Raji (cell line): Measurements from ENCODE around the gene EIF4EBP2.

ENCODE experiments used
- POLR2A ChIP-seq: IDR thresholded peaks from 2 replicates; pipeline ENCODE4 v1.6.1; 2011; ENCODE audit warnings: low read depth, low read length, control low read depth; ENCODE audit not compliant: insufficient read depth

Gene EIF4EBP2

GRCh38 chr10:70369498-70370018, 34.4 kb upstream of the EIF4EBP2 start:
- TF ChIP-seq POLR2A: no peak

DNA sequence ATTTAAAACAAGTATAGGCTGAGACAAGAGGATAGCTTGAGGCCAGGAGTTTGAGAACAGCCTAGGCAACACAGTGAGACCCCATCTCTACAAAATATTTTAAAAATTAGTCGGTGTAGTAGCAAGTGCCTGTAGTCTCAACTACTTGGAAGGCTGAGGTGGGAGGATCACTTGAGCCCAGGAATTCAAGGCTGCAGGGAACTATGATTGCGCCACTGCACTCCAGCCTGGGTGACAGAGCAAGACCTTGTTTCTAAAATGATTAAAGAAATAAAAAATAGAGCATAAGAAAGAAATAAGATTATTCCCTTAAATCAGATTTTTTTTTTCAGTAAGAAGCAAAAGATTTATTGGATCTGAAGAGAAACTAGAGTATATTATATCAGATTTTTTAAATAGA, 33.2 kb upstream of the EIF4EBP2 start:
- TF ChIP-seq POLR2A: no peak

- no peak for TF ChIP-seq POLR2A
These were observed 32.1 kb upstream of the EIF4EBP2 start for GRCh38 chr10:70371846-70372245.

DNA sequence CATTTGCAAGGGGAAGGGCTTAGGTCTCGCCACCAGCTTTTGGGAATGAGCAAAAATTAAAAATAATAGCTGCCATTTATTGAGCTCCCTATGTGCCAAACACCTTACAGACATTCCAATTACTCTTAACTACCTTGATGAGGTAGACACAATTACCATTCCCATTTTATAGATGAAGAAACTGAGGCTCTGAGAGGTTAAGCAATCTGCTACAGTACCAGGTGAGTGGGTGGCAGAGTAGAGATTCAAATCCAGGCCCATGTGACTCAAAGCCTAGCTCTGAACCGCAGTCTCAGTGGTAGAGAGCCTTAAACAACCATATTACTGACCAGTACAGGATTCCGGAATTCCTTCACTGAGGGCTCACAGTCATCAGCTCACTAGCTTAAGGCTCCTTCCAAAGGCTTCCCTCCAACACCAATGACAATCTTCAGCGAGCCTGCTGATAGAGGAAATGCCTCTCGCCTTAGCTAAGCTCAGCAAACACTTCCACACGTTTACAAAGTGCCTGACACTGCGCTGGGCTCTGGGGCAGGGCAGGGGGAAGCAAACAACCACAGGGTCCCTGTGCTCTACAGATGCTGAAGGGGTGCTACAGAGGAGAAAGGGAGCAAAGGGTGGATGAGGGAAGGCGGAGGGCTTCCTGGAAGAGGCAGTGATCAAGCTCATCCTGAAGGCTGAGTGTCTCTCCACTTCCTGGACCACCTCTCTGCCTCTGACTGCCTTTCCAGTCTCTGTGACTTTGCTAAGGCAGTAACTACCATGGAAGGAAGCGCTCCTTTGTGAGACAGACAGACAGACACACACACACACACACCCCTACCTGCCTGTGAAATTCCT, 28.9 kb upstream of the EIF4EBP2 start:
- TF ChIP-seq POLR2A: no peak

DNA sequence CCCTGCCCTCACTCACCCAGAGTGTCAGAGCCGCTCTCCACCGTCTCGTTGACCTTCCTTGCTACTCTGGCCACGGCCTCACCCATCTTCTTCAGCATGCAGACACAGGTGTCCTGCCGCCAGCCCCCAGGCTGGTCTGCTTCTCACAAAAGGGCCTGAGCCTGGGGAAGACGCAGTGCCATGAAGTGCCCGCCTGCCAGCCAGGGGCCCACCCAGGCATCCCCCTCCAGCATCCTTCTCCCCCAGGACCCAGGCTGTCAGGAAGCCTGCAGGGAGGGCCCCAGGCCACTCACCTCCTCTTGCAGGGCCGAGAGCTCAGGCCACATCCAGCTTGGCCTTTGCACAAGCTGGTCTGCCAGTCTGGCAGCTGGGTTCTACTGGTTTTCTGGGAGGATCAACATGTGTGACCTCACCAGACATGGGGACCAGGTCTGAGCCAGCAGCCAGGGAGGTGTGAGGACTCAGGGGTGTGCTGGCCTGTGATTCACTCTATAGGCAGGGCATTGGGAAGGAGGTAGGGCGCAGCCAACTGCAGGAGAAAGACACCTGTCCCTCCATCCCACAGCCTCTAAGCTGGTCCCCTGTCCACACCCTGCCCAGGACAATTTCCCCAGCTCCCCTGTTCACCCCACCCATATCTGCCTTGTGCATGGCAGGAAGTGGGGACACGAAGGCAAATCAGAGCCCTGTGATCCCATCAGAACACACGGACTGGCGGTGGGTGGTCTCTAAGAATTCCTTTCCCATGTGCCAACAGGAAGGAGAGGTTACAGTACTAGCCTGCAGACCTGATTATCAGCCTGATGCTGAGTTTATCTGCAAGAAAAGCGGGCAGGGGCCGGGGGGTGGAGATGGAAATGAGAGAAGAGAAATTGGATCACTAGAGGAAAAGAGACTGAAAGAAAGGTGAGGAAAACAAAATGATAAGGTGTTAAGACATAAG, 27.2 kb upstream of the EIF4EBP2 start:
- no peak for TF ChIP-seq POLR2A

DNA sequence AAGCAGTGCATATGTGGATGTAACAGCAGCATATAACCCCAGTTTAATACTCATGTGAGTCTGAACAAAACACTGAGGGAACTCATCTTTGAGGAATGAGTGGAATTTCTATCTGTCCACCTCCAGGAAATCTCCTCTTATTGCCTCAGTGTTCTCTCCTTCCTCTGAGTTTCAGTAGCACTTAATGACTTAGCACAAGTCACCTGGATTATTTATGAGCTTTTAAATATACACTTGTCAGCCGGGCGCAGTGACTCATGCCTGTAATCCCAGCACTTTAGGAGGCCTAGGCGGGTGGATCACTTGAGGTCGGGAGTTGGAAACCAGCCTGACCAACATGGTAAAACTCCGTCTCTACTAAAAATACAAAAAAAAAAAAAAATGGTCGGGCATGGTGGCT, 25.8 kb upstream of the EIF4EBP2 start:
- no peak for TF ChIP-seq POLR2A

- no peak for TF ChIP-seq POLR2A
These were observed 24.3 kb upstream of the EIF4EBP2 start for GRCh38 chr10:70379581-70380176.

GRCh38 chr10:70380350-70381135, 23.4 kb upstream of the EIF4EBP2 start:
- no peak for TF ChIP-seq POLR2A

DNA sequence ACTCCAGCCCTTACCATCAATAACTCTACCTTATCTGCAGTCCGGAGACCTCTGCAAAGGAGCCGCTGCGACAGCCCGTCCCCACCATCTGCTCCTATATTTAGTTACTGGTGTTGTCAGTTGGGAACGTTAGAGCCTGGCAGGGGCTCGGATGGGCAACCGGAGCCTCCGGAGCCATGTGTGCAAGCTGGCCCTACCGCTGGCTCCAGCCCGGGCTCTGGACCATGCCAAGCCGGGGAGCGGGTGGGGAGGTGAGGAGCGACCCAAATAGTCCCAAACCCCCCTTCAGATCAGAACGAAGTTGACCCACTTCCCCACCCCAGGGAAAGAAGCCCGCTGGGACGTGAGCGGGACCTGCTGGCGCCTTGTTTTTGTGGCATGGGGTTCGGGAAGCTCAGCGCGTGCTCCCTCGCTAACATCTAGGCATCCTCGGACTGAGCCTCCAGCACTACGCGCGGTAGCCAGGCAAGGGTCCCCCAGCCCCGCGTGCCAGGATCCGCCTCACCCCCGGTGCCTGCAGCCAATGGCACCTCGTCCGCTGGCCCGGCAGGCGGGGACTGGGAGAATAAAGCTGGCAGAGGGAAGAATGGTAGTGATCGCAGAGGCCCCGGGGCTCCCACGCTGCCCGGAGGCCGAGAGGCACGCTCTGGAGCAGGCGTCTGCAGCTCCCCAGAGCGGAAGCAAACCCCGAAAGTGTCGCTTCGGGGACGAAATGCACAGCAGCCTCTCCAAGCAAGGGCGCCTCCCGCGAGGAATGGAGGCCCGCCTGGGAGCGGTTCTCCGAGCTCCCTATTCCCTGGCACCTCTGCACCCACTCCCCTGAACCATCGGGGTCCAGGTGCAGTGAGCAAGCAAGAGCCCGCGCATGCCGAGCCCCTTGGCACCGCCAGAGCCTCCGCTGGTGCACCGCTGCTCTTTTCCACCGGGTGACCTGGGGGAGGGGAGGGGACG, 22.2 kb upstream of the EIF4EBP2 start:
- no peak for TF ChIP-seq POLR2A

- TF ChIP-seq POLR2A: no peak
These were observed 12.3 kb upstream of the EIF4EBP2 start for GRCh38 chr10:70391654-70392053.

- TF ChIP-seq POLR2A: no peak
These were observed 7.8 kb upstream of the EIF4EBP2 start for GRCh38 chr10:70396140-70396539.

GRCh38 chr10:70399177-70399576, 4.8 kb upstream of the EIF4EBP2 start:
- TF ChIP-seq POLR2A: no peak

DNA sequence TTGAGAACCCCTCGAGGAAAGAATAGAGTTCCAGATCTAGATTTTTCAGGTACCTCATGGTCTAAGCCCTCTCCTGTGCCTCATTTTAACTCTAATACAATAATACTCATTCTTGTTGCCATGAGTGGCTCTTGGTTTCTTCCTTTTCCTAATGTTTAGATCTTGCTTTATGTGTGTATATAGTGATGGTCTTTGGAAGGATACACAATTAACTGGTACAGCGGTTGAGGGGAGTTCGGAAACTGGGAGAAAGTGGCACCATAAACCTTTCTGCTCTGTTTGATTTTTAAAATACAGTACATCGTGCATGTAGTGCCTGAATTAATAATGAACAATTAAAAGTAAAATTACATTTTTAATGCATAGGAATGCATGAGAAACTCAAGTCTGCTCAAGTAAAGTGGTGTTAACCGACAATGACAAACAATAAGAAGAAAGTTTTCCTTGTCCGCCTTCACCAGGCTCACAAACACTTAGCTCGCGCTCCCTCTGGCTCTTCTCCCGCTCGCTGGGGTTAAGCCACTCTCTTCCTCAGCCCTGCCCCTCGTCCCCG, 386 bp upstream of the EIF4EBP2 start:
- TF ChIP-seq POLR2A: peak; percentile 81; the same call in 1 of the 2 replicates
